HEK293 (cell line): ENCODE data around the gene TEX19.

Experiments
- GLIS1 ChIP-seq: fragments of 450-650 bp; formaldehyde crosslinking; IDR thresholded peaks from 2 replicates; pipeline ENCODE4 v1.5.1; 2016; ENCODE audit warnings: missing biosample characterization, missing genetic modification characterization
- GLIS2 ChIP-seq: fragments of 450-650 bp; formaldehyde crosslinking; IDR thresholded peaks from 2 replicates; pipeline ENCODE4 v1.5.1; 2016; ENCODE audit warnings: missing biosample characterization, missing genetic modification characterization
- HOXC10 ChIP-seq: sonication (generic); formaldehyde crosslinking; IDR thresholded peaks from 2 replicates; pipeline ENCODE4 v1.8.1; 2023; ENCODE audit warnings: mild to moderate bottlenecking, missing genetic modification reagents
- MEIS1 ChIP-seq: sonication (generic); formaldehyde crosslinking; IDR thresholded peaks from 2 replicates; pipeline ENCODE4 v1.8.1; 2022; ENCODE audit warnings: missing genetic modification reagents, mild to moderate bottlenecking, borderline replicate concordance
- PRDM1 ChIP-seq: fragments of 450-650 bp; formaldehyde crosslinking; IDR thresholded peaks from 2 replicates; pipeline ENCODE4; 2016; ENCODE audit warnings: missing biosample characterization, missing genetic modification characterization
- SETDB1 ChIP-seq: IDR thresholded peaks from one replicate; pipeline ENCODE4 v1.6.1; 2017; ENCODE audit warnings: mild to moderate bottlenecking, low read length, moderate library complexity, mixed read lengths; ENCODE audit not compliant: insufficient read length
- ZBTB11 ChIP-seq: fragments of 450-650 bp; formaldehyde crosslinking; conservative IDR thresholded peaks from 2 replicates; pipeline ENCODE4 v1.5.1; 2016; ENCODE audit warnings: low read depth, missing biosample characterization, missing genetic modification characterization
- ZBTB48 ChIP-seq: fragments of 450-650 bp; formaldehyde crosslinking; IDR thresholded peaks from 2 replicates; pipeline ENCODE4 v1.5.1; 2016; ENCODE audit warnings: missing biosample characterization, missing genetic modification characterization
- ZIC2 ChIP-seq: fragments of 450-650 bp; formaldehyde crosslinking; IDR thresholded peaks from 2 replicates; pipeline ENCODE4 v1.5.1; 2016; ENCODE audit warnings: missing biosample characterization, missing genetic modification characterization
- ZNF292 ChIP-seq: fragments of 450-650 bp; formaldehyde crosslinking; IDR thresholded peaks from 2 replicates; pipeline ENCODE4 v1.5.1; 2016; ENCODE audit warnings: low read depth, missing biosample characterization, missing genetic modification characterization, borderline replicate concordance
- ZNF311 ChIP-seq: fragments of 450-650 bp; formaldehyde crosslinking; IDR thresholded peaks from 2 replicates; pipeline ENCODE4 v1.5.1; 2017; ENCODE audit warnings: missing biosample characterization, missing genetic modification characterization, borderline replicate concordance
- ZNF391 ChIP-seq: fragments of 450-650 bp; formaldehyde crosslinking; IDR thresholded peaks from 2 replicates; pipeline ENCODE4 v1.5.1; 2016; ENCODE audit warnings: low read depth, missing biosample characterization, missing genetic modification characterization, borderline replicate concordance
- ZNF473 ChIP-seq: fragments of 450-650 bp; formaldehyde crosslinking; IDR thresholded peaks from 2 replicates; pipeline ENCODE4 v1.5.1; 2017; ENCODE audit warnings: missing biosample characterization, missing genetic modification characterization
- ZNF521 ChIP-seq: fragments of 450-650 bp; formaldehyde crosslinking; IDR thresholded peaks from 2 replicates; pipeline ENCODE4 v1.5.1; 2017; ENCODE audit warnings: missing biosample characterization, mild to moderate bottlenecking, missing genetic modification characterization
- ZNF549 ChIP-seq: fragments of 450-650 bp; IDR thresholded peaks from 2 replicates; pipeline ENCODE4 v1.5.1; 2018; ENCODE audit warnings: missing biosample characterization, missing genetic modification characterization, mild to moderate bottlenecking, inconsistent platforms, moderate library complexity
- ZNF560 ChIP-seq: fragments of 450-650 bp; formaldehyde crosslinking; IDR thresholded peaks from 2 replicates; pipeline ENCODE4 v1.5.1; 2017; ENCODE audit warnings: missing biosample characterization, missing genetic modification characterization, borderline replicate concordance
- ZNF561 ChIP-seq: fragments of 450-650 bp; IDR thresholded peaks from 2 replicates; pipeline ENCODE4 v1.5.1; 2018; ENCODE audit warnings: missing biosample characterization, missing genetic modification characterization, borderline replicate concordance
- ZNF571 ChIP-seq: fragments of 450-650 bp; formaldehyde crosslinking; IDR thresholded peaks from 2 replicates; pipeline ENCODE4 v1.5.0; 2017; ENCODE audit warnings: missing biosample characterization, missing genetic modification characterization
- ZNF621 ChIP-seq: fragments of 450-650 bp; formaldehyde crosslinking; IDR thresholded peaks from 2 replicates; pipeline ENCODE4 v1.5.1; 2017; ENCODE audit warnings: missing biosample characterization, missing genetic modification characterization
- ZNF664 ChIP-seq: fragments of 450-650 bp; formaldehyde crosslinking; IDR thresholded peaks from 2 replicates; pipeline ENCODE4 v1.5.1; 2016; ENCODE audit warnings: missing biosample characterization, missing genetic modification characterization
- ZNF677 ChIP-seq: fragments of 450-650 bp; IDR thresholded peaks from 2 replicates; pipeline ENCODE4 v1.5.0; 2018; ENCODE audit warnings: missing biosample characterization, mild to moderate bottlenecking, missing genetic modification characterization, moderate library complexity
- ZNF76 ChIP-seq: fragments of 450-650 bp; formaldehyde crosslinking; IDR thresholded peaks from 2 replicates; pipeline ENCODE4; 2016; ENCODE audit warnings: low read depth, missing biosample characterization, missing genetic modification characterization, borderline replicate concordance
- ZNF791 ChIP-seq: fragments of 450-650 bp; formaldehyde crosslinking; IDR thresholded peaks from 2 replicates; pipeline ENCODE4 v1.5.1; 2016; ENCODE audit warnings: missing biosample characterization, missing genetic modification characterization
- ZNF837 ChIP-seq: fragments of 450-650 bp; formaldehyde crosslinking; IDR thresholded peaks from 2 replicates; pipeline ENCODE4 v1.5.1; 2016; ENCODE audit warnings: missing biosample characterization, missing genetic modification characterization
- ZSCAN23 ChIP-seq: fragments of 450-650 bp; formaldehyde crosslinking; IDR thresholded peaks from 2 replicates; pipeline ENCODE4 v1.5.1; 2016; ENCODE audit warnings: missing biosample characterization, missing genetic modification characterization
- ZSCAN5A ChIP-seq: fragments of 450-650 bp; formaldehyde crosslinking; IDR thresholded peaks from 2 replicates; pipeline ENCODE4 v1.5.1; 2016; ENCODE audit warnings: missing biosample characterization, missing genetic modification characterization
- TF ChIP-seq, protein P1 (sequence below): fragments of 450-650 bp; formaldehyde crosslinking; IDR thresholded peaks from 2 replicates; pipeline ENCODE4 v1.5.1; 2016; ENCODE audit warnings: missing biosample characterization, missing genetic modification characterization
- TF ChIP-seq, protein P2 (sequence below): fragments of 450-650 bp; formaldehyde crosslinking; IDR thresholded peaks from 2 replicates; pipeline ENCODE4 v1.5.1; 2016; ENCODE audit warnings: missing biosample characterization, missing genetic modification characterization
- TF ChIP-seq, protein P3 (sequence below): fragments of 450-650 bp; formaldehyde crosslinking; IDR thresholded peaks from 2 replicates; pipeline ENCODE4 v1.5.1; 2016; ENCODE audit warnings: missing biosample characterization, missing genetic modification characterization

Gene TEX19

DNA sequence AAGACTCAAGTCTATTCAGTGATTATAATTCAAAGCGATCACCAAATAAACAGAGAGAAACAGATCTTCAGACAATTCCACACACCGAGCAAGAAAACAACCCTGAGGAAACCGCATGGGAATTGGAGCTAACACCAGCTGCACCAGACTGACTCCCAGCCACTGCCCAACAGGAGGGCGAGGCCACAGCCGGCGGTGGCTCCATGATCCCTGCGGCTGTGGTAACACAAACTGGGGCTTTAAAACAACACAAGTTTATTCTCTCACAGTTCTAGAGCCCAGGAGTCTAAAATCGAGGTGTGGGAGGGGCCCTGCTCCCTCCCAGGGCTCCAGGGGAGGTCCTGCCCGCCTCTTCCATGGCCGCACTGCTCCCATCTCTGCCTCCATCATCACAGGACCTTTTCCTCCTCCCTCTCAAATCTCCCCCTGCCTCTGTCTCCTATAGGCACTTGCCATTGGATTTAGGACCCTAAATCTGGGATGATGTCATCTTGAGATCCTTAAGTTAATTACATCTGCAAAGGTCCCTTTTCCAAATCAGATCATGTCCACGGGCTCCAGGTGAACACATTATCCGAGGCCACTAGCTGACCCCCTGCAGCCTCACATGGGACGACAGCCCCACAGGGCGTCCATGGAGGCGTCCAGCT, 49.4 kb downstream of the TEX19 start (continued):
- TF ChIP-seq HOXC10 (CRISPR knock-in tag) (no peak), ZNF561 (tag by site-specific recombination) (no peak), ZNF549 (tag by site-specific recombination) (no peak), MEIS1 (CRISPR knock-in tag) (no peak), ZBTB11 (tag by site-specific recombination) (no peak), ZNF664 (tag by site-specific recombination) (no peak), ZNF473 (tag by site-specific recombination) (no peak), GLIS1 (tag by site-specific recombination) (peak; percentile 42; the same call in 1 of the 2 replicates), ZNF292 (tag by site-specific recombination) (no peak), SETDB1 (no peak), ZNF521 (tag by site-specific recombination) (no peak), ZNF791 (tag by site-specific recombination) (no peak), ZBTB48 (no peak), ZIC2 (tag by site-specific recombination) (peak; percentile 95), ZNF837 (no peak), ZNF311 (tag by site-specific recombination) (no peak), PRDM1 (no peak), ZNF677 (tag by site-specific recombination) (no peak), ZNF560 (no peak), ZNF391 (no peak), ZNF571 (tag by site-specific recombination) (no peak), ZNF76 (no peak), ZSCAN23 (tag by site-specific recombination) (no peak), GLIS2 (tag by site-specific recombination) (peak; percentile 30; the same call in 1 of the 2 replicates), ZSCAN5A (tag by site-specific recombination) (no peak), ZNF621 (tag by site-specific recombination) (no peak)
- TF ChIP-seq, protein P1, sequence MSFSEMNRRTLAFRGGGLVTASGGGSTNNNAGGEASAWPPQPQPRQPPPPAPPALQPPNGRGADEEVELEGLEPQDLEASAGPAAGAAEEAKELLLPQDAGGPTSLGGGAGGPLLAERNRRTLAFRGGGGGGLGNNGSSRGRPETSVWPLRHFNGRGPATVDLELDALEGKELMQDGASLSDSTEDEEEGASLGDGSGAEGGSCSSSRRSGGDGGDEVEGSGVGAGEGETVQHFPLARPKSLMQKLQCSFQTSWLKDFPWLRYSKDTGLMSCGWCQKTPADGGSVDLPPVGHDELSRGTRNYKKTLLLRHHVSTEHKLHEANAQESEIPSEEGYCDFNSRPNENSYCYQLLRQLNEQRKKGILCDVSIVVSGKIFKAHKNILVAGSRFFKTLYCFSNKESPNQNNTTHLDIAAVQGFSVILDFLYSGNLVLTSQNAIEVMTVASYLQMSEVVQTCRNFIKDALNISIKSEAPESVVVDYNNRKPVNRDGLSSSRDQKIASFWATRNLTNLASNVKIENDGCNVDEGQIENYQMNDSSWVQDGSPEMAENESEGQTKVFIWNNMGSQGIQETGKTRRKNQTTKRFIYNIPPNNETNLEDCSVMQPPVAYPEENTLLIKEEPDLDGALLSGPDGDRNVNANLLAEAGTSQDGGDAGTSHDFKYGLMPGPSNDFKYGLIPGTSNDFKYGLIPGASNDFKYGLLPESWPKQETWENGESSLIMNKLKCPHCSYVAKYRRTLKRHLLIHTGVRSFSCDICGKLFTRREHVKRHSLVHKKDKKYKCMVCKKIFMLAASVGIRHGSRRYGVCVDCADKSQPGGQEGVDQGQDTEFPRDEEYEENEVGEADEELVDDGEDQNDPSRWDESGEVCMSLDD (tag by site-specific recombination): no peak
- TF ChIP-seq, protein P2, sequence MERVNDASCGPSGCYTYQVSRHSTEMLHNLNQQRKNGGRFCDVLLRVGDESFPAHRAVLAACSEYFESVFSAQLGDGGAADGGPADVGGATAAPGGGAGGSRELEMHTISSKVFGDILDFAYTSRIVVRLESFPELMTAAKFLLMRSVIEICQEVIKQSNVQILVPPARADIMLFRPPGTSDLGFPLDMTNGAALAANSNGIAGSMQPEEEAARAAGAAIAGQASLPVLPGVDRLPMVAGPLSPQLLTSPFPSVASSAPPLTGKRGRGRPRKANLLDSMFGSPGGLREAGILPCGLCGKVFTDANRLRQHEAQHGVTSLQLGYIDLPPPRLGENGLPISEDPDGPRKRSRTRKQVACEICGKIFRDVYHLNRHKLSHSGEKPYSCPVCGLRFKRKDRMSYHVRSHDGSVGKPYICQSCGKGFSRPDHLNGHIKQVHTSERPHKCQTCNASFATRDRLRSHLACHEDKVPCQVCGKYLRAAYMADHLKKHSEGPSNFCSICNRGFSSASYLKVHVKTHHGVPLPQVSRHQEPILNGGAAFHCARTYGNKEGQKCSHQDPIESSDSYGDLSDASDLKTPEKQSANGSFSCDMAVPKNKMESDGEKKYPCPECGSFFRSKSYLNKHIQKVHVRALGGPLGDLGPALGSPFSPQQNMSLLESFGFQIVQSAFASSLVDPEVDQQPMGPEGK (tag by site-specific recombination): 0 out of 2 replicates have a peak, but pooled peaks have one; percentile 9
- TF ChIP-seq, protein P3, sequence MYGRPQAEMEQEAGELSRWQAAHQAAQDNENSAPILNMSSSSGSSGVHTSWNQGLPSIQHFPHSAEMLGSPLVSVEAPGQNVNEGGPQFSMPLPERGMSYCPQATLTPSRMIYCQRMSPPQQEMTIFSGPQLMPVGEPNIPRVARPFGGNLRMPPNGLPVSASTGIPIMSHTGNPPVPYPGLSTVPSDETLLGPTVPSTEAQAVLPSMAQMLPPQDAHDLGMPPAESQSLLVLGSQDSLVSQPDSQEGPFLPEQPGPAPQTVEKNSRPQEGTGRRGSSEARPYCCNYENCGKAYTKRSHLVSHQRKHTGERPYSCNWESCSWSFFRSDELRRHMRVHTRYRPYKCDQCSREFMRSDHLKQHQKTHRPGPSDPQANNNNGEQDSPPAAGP: no peak
